H9 (cell line): Measurements from ENCODE around the gene CNBP. TPM values are rescaled to one million over a fixed set of nuclear protein-coding genes. Genes with fewer than 3 reads are reported as not detected.

ENCODE experiments used
- DNase-seq: peaks from one replicate; pipeline ENCODE4 v3.0.0-alpha.2; 2017
- H2AFZ ChIP-seq: one replicate; pipeline ENCODE4 v1.6.1; 2013; ENCODE audit warnings: mild to moderate bottlenecking, low read length, control low read depth, moderate library complexity
- H2AK5ac ChIP-seq: 2 replicates; pipeline ENCODE4 v1.6.1; 2013; ENCODE audit warnings: low read length, control low read depth, mixed read lengths; ENCODE audit not compliant: insufficient read length
- H2BK120ac ChIP-seq: one replicate; pipeline ENCODE4 v1.6.1; 2013; ENCODE audit warnings: low read depth, mild to moderate bottlenecking, low read length, control low read depth, inconsistent platforms; ENCODE audit not compliant: poor library complexity, severe bottlenecking
- H2BK12ac ChIP-seq: 2 replicates; pipeline ENCODE4 v1.6.1; 2013; ENCODE audit warnings: low read length, control low read depth, mixed read lengths, low read depth; ENCODE audit not compliant: insufficient read length
- H2BK15ac ChIP-seq: 2 replicates; pipeline ENCODE4 v1.6.1; 2013; ENCODE audit warnings: low read depth, low read length, control low read depth
- H2BK20ac ChIP-seq: one replicate; pipeline ENCODE4 v1.6.1; 2013; ENCODE audit warnings: low read depth, mild to moderate bottlenecking, low read length, control low read depth, inconsistent platforms; ENCODE audit not compliant: poor library complexity, severe bottlenecking
- H2BK5ac ChIP-seq: 2 replicates; pipeline ENCODE4 v1.6.1; 2013; ENCODE audit warnings: low read length, control low read depth, mixed read lengths; ENCODE audit not compliant: insufficient read length
- H3K14ac ChIP-seq: 2 replicates; pipeline ENCODE4 v1.6.1; 2013; ENCODE audit warnings: low read length, control low read depth; ENCODE audit not compliant: insufficient read depth
- H3K18ac ChIP-seq: 2 replicates; pipeline ENCODE4 v1.6.1; 2013; ENCODE audit warnings: low read depth, mild to moderate bottlenecking, mixed read lengths, low read length, control low read depth; ENCODE audit not compliant: insufficient read length
- H3K23ac ChIP-seq: 2 replicates; pipeline ENCODE4 v1.6.1; 2013; ENCODE audit warnings: low read length, control low read depth, mixed read lengths, low read depth; ENCODE audit not compliant: insufficient read length
- H3K23me2 ChIP-seq: 2 replicates; pipeline ENCODE4 v1.6.1; 2013; ENCODE audit warnings: low read depth, mild to moderate bottlenecking, mixed read lengths, low read length, control low read depth; ENCODE audit not compliant: insufficient read length, poor library complexity, severe bottlenecking
- H3K27ac ChIP-seq: 2 replicates; pipeline ENCODE4 v1.5.1; 2013; ENCODE audit warnings: low read length, control low read depth, mixed read lengths, low read depth; ENCODE audit not compliant: insufficient read length
- H3K27me3 ChIP-seq: 2 replicates; pipeline ENCODE4 v1.6.1; 2013; ENCODE audit warnings: low read length, control low read depth, inconsistent platforms; ENCODE audit not compliant: insufficient read depth
- H3K4ac ChIP-seq: 2 replicates; pipeline ENCODE4 v1.6.1; 2013; ENCODE audit warnings: low read depth, mild to moderate bottlenecking, control low read depth, inconsistent platforms, low read length, moderate library complexity
- H3K4me1 ChIP-seq: 2 replicates; pipeline ENCODE4 v1.6.1; 2013; ENCODE audit warnings: low read length, control low read depth, inconsistent platforms; ENCODE audit not compliant: insufficient read depth
- H3K4me2 ChIP-seq: 2 replicates; pipeline ENCODE4 v1.6.1; 2013; ENCODE audit warnings: low read length, control low read depth, mixed read lengths; ENCODE audit not compliant: insufficient read length, insufficient read depth
- H3K56ac ChIP-seq: 2 replicates; pipeline ENCODE4 v1.6.1; 2013; ENCODE audit warnings: low read depth, mild to moderate bottlenecking, mixed read lengths, low read length, control low read depth; ENCODE audit not compliant: insufficient read length
- H3K79me1 ChIP-seq: 2 replicates; pipeline ENCODE4 v1.6.1; 2013; ENCODE audit warnings: low read depth, mild to moderate bottlenecking, moderate library complexity, low read length, control low read depth, inconsistent platforms; ENCODE audit not compliant: insufficient read depth, poor library complexity, severe bottlenecking
- H3K79me2 ChIP-seq: 2 replicates; pipeline ENCODE4 v1.6.1; 2013; ENCODE audit warnings: low read length, control low read depth, inconsistent platforms; ENCODE audit not compliant: insufficient read depth
- H3K9ac ChIP-seq: 2 replicates; pipeline ENCODE4 v1.6.1; 2013; ENCODE audit warnings: low read length, control low read depth, mixed read lengths; ENCODE audit not compliant: insufficient read length; ENCODE audit errors: extremely low read depth
- H3K9me3 ChIP-seq: one replicate; pipeline ENCODE4 v1.6.1; 2013; ENCODE audit warnings: low read depth, low read length, inconsistent platforms; ENCODE audit not compliant: control insufficient read depth
- H3T11ph ChIP-seq: one replicate; pipeline ENCODE4 v1.6.1; 2013; ENCODE audit warnings: mild to moderate bottlenecking, low read length, control low read depth, inconsistent platforms
- H4K20me1 ChIP-seq: one replicate; pipeline ENCODE4 v1.6.1; 2013; ENCODE audit not compliant: control insufficient read depth, insufficient read length, insufficient read depth
- H4K5ac ChIP-seq: 2 replicates; pipeline ENCODE4 v1.6.1; 2013; ENCODE audit warnings: low read depth, mild to moderate bottlenecking, mixed read lengths, low read length, control low read depth; ENCODE audit not compliant: insufficient read length
- H4K8ac ChIP-seq: replicated peaks from 2 replicates; pipeline ENCODE4 v1.6.1; 2013; ENCODE audit warnings: low read length, control low read depth, mixed read lengths, low read depth; ENCODE audit not compliant: insufficient read length
- H4K91ac ChIP-seq: 2 replicates; pipeline ENCODE4 v1.6.1; 2013; ENCODE audit warnings: low read depth, mild to moderate bottlenecking, moderate library complexity, mixed read lengths, low read length, control low read depth; ENCODE audit not compliant: insufficient read length
- H3K27ac Mint-ChIP-seq, 3 experiments: 2 replicates in 2 of 3; 3 replicates in 1 of 3; pipeline ENCODE4 v1.8.0; 2020 to 2021; ENCODE audit warnings: mixed read lengths in 3 of 3, mild to moderate bottlenecking in 1 of 3, moderate library complexity in 1 of 3
- H3K27me3 Mint-ChIP-seq: 2 replicates; pipeline ENCODE4 v1.8.0; 2021; ENCODE audit warnings: low read depth, mild to moderate bottlenecking, moderate library complexity, mixed read lengths
- H3K36me3 Mint-ChIP-seq, 3 experiments: 2 replicates in 2 of 3; 3 replicates in 1 of 3; pipeline ENCODE4 v1.8.0; 2020 to 2021; ENCODE audit warnings: low read depth in 3 of 3, mixed read lengths in 3 of 3; ENCODE audit not compliant: insufficient read depth in 1 of 3
- H3K4me1 Mint-ChIP-seq, 2 experiments: 2 replicates each; pipeline ENCODE4 v1.8.0; 2020; ENCODE audit warnings: mixed read lengths in 2 of 2
- H3K4me3 Mint-ChIP-seq, 2 experiments: 2 replicates in 1 of 2; 3 replicates in 1 of 2; pipeline ENCODE4 v1.8.0; 2020 to 2021; ENCODE audit warnings: mild to moderate bottlenecking in 2 of 2, mixed read lengths in 2 of 2, moderate library complexity in 1 of 2
- H3K9me3 Mint-ChIP-seq, 2 experiments: 2 replicates in 1 of 2; 3 replicates in 1 of 2; pipeline ENCODE4 v1.8.0; 2020; ENCODE audit warnings: mild to moderate bottlenecking in 2 of 2, mixed read lengths in 2 of 2, moderate library complexity in 1 of 2
- CTCF ChIP-seq: fragments of 200-600 bp; sonication (generic); conservative IDR thresholded peaks from 3 replicates; pipeline ENCODE4 v1.8.0; 2021; ENCODE audit warnings: antibody characterized with exemption, mild to moderate bottlenecking
- WGBS: extraction: QIAGEN DNeasy Blood & Tissue Kit; methylation state at CpG from one replicate; pipeline ENCODE4 v1.1.7; 2013; ENCODE audit warnings: missing lambda C conversion rate, low lambda C conversion rate, mixed read lengths; ENCODE audit not compliant: insufficient read length; ENCODE audit errors: extremely low coverage; 5-methylcytosine and 5-hydroxymethylcytosine counted together
- total RNA-seq: library from RNA; stranded (reverse); gene quantifications from 2 replicates; pipeline ENCODE4 v1.2.1, GENCODE V29; 2021

The CNBP gene
- total RNA-seq, 1 experiment from 2014 or later: 433 TPM

GRCh38 chr3:129119365-129120100, 64.2 kb downstream of the CNBP start:
- Histone ChIP-seq H4K8ac (no peak overlapping the region), H3K9me3 (no peaks in the 10 kb centered on the region), H3K4ac (no peak overlapping the region), H3K9ac (peak overlapping the region; percentile 37), H3K56ac (no peak overlapping the region), H3K79me2 (peaks cover 10% of the 10 kb centered on the region; the same call in 1 of the 2 replicates), H3K4me1 (peaks cover 7% of the 10 kb centered on the region; the same call in 1 of the 2 replicates), H3K23ac (no peak overlapping the region), H3K27ac (no peak overlapping the region), H3K4me2 (peak overlapping the region; percentile 84), H2AK5ac (no peak overlapping the region), H3K18ac (no peak overlapping the region), H3T11ph (no peak overlapping the region), H2BK12ac (peak overlapping the region; percentile 58), H4K91ac (peak overlapping the region; percentile 77), H3K14ac (peak overlapping the region; percentile 33; the same call in 1 of the 2 replicates), H4K20me1 (no peaks in the 10 kb centered on the region), H2BK5ac (no peak overlapping the region), H2BK20ac (no peak overlapping the region), H4K5ac (no peak overlapping the region), H2BK15ac (no peak overlapping the region), H3K79me1 (no peaks in the 10 kb centered on the region), H3K27me3 (no peaks in the 10 kb centered on the region), H3K23me2 (peaks cover 10% of the 10 kb centered on the region), H2BK120ac (no peak overlapping the region), H2AFZ (no peak overlapping the region)
- TF ChIP-seq CTCF: no peak
- no peaks in the 10 kb centered on the region for H3K9me3 Mint-ChIP-seq
- DNase-seq: no peak
- WGBS: no CpG with 5 or more reads among the region's 13 CpGs
- H3K27me3 Mint-ChIP-seq: no peaks in the 10 kb centered on the region; the same call in none of the 2 replicates
- H3K4me1 Mint-ChIP-seq: peaks cover 44 to 51% of the 10 kb centered on the region in 2 experiments
- peak overlapping the region; percentile 82 to 91 for H3K4me3 Mint-ChIP-seq
- H3K27ac Mint-ChIP-seq: peak overlapping the region; percentile 89 to 96 (median 94); a peak in 6 of 7 replicates
- peaks cover 0 to 4% (median 0%) of the 10 kb centered on the region in 3 experiments; a peak in 4 of 7 replicates for H3K36me3 Mint-ChIP-seq
